Liver (tissue), 9 donors: ENCODE data around the gene ARMH3. TPM values are rescaled to one million over a fixed set of nuclear protein-coding genes. Genes with fewer than 3 reads are reported as not detected.

Source experiments
- DNase-seq: peaks from one replicate; pipeline ENCODE4 v3.0.0-alpha.2; 2017; ENCODE audit warnings: low spot score
- H3K27ac ChIP-seq, 2 donors: one replicate each; pipeline ENCODE4 v1.7.0; 2013; ENCODE audit warnings: inconsistent platforms in 2 of 2, low read length in 2 of 2, control low read depth in 1 of 2, low read depth in 1 of 2, mild to moderate bottlenecking in 1 of 2
- H3K27me3 ChIP-seq, 4 donors: one replicate each; pipeline versions ENCODE4 v1.6.1 to v1.7.0; 2013; ENCODE audit warnings: low read length in 3 of 4, inconsistent platforms in 1 of 4, mild to moderate bottlenecking in 1 of 4, moderate library complexity in 1 of 4; ENCODE audit not compliant: control insufficient read depth in 4 of 4, insufficient read depth in 4 of 4
- H3K36me3 ChIP-seq, 4 donors: one replicate each; pipeline versions ENCODE4 v1.6.1 to v1.7.0; 2013; ENCODE audit warnings: low read length in 3 of 4, mild to moderate bottlenecking in 3 of 4, low read depth in 1 of 4, moderate library complexity in 1 of 4; ENCODE audit not compliant: control insufficient read depth in 4 of 4, insufficient read depth in 3 of 4
- H3K4me1 ChIP-seq, 4 donors: one replicate each; pipeline versions ENCODE4 v1.6.1 to v1.7.0; 2013; ENCODE audit warnings: low read length in 3 of 4, mild to moderate bottlenecking in 3 of 4, moderate library complexity in 1 of 4; ENCODE audit not compliant: control insufficient read depth in 4 of 4, insufficient read depth in 4 of 4
- H3K4me3 ChIP-seq, 3 donors: one replicate each; pipeline versions ENCODE4 v1.6.1 to v1.7.0; 2013; ENCODE audit warnings: low read length in 3 of 3, control low read depth in 1 of 3, low read depth in 1 of 3, mild to moderate bottlenecking in 1 of 3
- H3K9ac ChIP-seq, 2 donors: one replicate each; pipeline ENCODE4 v1.7.0; 2013; ENCODE audit warnings: low read length in 2 of 2, mild to moderate bottlenecking in 2 of 2, moderate library complexity in 2 of 2, control low read depth in 1 of 2, low read depth in 1 of 2
- H3K9me3 ChIP-seq, 4 donors: one replicate each; pipeline versions ENCODE4 v1.6.1 to v1.7.0; 2013; ENCODE audit warnings: low read length in 3 of 4; ENCODE audit not compliant: control insufficient read depth in 4 of 4
- CTCF ChIP-seq: fragments of 150-350 bp; IDR thresholded peaks from 2 replicates; pipeline ENCODE4 v1.5.1; 2017; ENCODE audit warnings: improper control_type of control experiment, low read depth, low read length; ENCODE audit not compliant: missing input control
- GABPA ChIP-seq, 2 donors: IDR thresholded peaks in 1 of 2; conservative IDR thresholded peaks in 1 of 2; 2 replicates each; pipeline ENCODE4 v1.6.1; 2016; ENCODE audit warnings: antibody characterized with exemption in 2 of 2, mild to moderate bottlenecking in 1 of 2, moderate library complexity in 1 of 2
- MAX ChIP-seq: IDR thresholded peaks from 2 replicates; pipeline ENCODE4 v1.6.1; 2016; ENCODE audit warnings: antibody characterized with exemption
- RAD21 ChIP-seq, 2 donors: IDR thresholded peaks; 2 replicates each; pipeline ENCODE4 v1.6.1; 2016; ENCODE audit warnings: antibody characterized with exemption in 2 of 2, mild to moderate bottlenecking in 2 of 2
- YY1 ChIP-seq: IDR thresholded peaks from 2 replicates; pipeline ENCODE4 v1.6.1; 2016; ENCODE audit warnings: antibody characterized with exemption, mild to moderate bottlenecking
- WGBS: extraction: QIAGEN DNeasy Blood & Tissue Kit; methylation state at CpG from one replicate; pipeline ENCODE4 v1.1.7; 2013; 5-methylcytosine and 5-hydroxymethylcytosine counted together
- polyA plus RNA-seq, 2 donors: library from polyadenylated mRNA; stranded (reverse) in 1 of 2; unstranded in 1 of 2; fragments of 200-250 nt in 1 of 2; fragments of >200 nt in 1 of 2; fragmentation: Nextera tagmentation in 1 of 2; extraction: Ambion mirVana in 1 of 2; gene quantifications; one replicate each; pipeline versions ENCODE4 v1.2.1 to v1.2.3, GENCODE V29; 2013 to 2015
- total RNA-seq, 2 donors: library from RNA; depleted of rRNA; stranded (reverse); fragments of >200 nt; gene quantifications; one replicate each; pipeline ENCODE4 v1.2.3, GENCODE V29; 2014
- donor health status: healthy.
- donor health status: healthy.
- donor health status: healthy.
- donor health status: healthy.
- donor health status: healthy.

The ARMH3 gene
- total and polyA plus RNA-seq, 4 donors = 5.3 to 14.9 (median 9.2) TPM

GRCh38 chr10:102083541-102083940 lies 27.6 kb upstream of the ARMH3 start:
- H3K9ac ChIP-seq = no peak overlapping the region
- H3K27me3 ChIP-seq = no peaks in the 10 kb centered on the region
- TF ChIP-seq GABPA (IDR thresholded peaks at IDR 0.05 in 1 of 2, conservative IDR thresholded peaks at IDR 0.05 in 1 of 2) (no peak), YY1 (no peak)
- no peak for DNase-seq
- no peak overlapping the region for H3K27ac ChIP-seq
- H3K9me3 ChIP-seq = no peaks in the 10 kb centered on the region
- no peak overlapping the region for H3K4me3 ChIP-seq
- no peaks in the 10 kb centered on the region for H3K4me1 ChIP-seq
- no peaks in the 10 kb centered on the region for H3K36me3 ChIP-seq
- 88% methylated on average over 3 of the region's 3 CpGs for WGBS

- no peaks in the 10 kb centered on the region for H3K27me3 ChIP-seq
- no peaks in the 10 kb centered on the region for H3K9me3 ChIP-seq
- peaks cover 0 to under 1% (median 0%) of the 10 kb centered on the region in 4 donors for H3K36me3 ChIP-seq
- H3K4me1 ChIP-seq = no peaks in the 10 kb centered on the region
- H3K4me3 ChIP-seq = no peak overlapping the region
- TF ChIP-seq CTCF (peak; percentile 93), RAD21 (IDR thresholded peaks at IDR 0.05) (peak; percentile 90 to 92), MAX (no peak)
- H3K9ac ChIP-seq = no peak overlapping the region
- 82% methylated on average over 4 of the region's 4 CpGs for WGBS
- peak; percentile 86 for DNase-seq
- no peak overlapping the region for H3K27ac ChIP-seq
Observed at GRCh38 chr10:102072673-102073527, 16.9 kb upstream of the ARMH3 start.

- DNase-seq = no peak
- Histone ChIP-seq H3K36me3 (peaks cover 0 to 2% (median 0%) of the 10 kb centered on the region in 4 donors), H3K27ac (no peak overlapping the region), H3K4me1 (peaks cover 11 to 22% (median 15%) of the 10 kb centered on the region in 4 donors), H3K9ac (no peak overlapping the region), H3K9me3 (no peaks in the 10 kb centered on the region), H3K4me3 (no peak overlapping the region), H3K27me3 (no peaks in the 10 kb centered on the region)
- TF ChIP-seq CTCF (no peak), MAX (no peak)
Observed at GRCh38 chr10:102069071-102069470, 13.1 kb upstream of the ARMH3 start.
